Stimulated activated CD4-positive, alpha-beta T cell treated with anti-CD3 and anti-CD28 coated beads, TNF-alpha, amount 100 ng/mL, for 24 hours (primary cell): ENCODE results near the gene SYCP3.
"Not testable (repeated sequence)": the region's sequence is repeated elsewhere in the genome, so short reads cannot be mapped to it uniquely, and the experiment has no call there.

Experiments
- DNase-seq, 3 experiments: peaks; one replicate each; pipeline ENCODE4 v3.0.0-alpha.2; 2020; ENCODE audit warnings: low read depth in 3 of 3

SYCP3 gene

DNA sequence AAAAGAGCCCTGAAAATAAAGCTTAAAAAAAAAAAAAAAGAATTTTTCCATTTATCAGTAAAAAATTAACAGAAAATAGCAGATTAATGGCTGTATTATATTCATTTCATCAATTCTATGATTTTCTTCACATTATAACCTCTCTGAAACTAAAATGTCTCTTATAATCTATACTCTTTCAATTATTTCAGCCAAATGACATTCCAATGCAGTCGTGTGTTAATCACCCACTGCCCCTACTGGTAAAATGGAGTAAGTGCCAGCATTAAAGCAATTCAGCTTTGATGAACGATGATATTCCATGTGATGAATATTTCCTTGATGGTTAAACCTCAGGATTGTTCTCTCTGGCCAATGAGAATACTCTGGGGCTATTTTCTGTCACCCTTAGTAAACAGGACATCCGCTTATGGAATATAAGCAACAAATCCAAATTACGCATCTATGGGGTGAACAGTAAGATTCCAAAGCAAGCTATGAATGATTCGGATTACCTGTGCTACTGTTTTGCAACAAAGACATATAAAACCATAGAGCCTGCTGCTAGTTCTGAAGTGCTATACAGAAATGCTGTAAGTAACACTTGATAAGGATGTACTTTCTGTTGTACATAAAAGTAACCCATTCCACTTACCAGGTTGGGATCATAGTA is 20.3 kb upstream of the SYCP3 start:
- DNase-seq, result no peak

DNA sequence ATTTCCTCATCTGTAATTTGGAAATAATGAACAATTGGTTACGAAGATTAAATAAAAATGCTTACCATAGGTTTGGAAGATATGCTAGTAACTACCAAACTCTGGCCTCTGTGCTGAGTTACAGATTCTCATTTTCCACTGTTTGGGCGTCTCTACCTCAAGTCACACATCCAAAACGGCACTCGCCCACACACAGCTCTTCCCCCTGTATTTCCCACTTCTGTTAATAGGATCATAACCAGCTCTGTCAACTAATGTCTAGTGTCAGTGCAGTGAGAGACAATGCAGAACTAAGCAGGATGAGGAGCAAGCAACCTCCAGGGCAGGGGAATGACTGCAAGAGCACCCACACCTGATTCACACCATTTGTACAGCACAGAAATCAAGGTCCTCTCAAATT is 10.9 kb upstream of the SYCP3 start:
- no peak for DNase-seq

DNA sequence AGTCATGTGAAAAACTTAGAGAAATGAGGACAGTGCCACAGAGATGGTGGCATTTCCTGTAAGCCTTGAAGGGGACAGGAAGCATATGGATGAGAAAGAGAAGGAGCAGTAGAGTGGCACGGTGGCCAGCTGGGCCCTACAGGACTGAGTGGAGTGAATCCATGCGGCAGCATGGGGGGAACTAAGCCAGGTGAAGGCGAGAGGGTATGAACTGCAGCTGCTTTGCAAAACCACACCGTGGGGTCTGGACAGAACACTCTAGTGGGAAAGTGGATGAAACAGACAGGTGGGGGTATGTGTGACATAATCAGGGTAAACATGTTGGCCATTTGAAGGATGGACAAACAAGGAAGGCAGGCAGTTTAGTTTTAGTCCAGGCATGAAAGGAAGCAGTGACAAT is 10.4 kb upstream of the SYCP3 start:
- DNase-seq, result no peak

DNA sequence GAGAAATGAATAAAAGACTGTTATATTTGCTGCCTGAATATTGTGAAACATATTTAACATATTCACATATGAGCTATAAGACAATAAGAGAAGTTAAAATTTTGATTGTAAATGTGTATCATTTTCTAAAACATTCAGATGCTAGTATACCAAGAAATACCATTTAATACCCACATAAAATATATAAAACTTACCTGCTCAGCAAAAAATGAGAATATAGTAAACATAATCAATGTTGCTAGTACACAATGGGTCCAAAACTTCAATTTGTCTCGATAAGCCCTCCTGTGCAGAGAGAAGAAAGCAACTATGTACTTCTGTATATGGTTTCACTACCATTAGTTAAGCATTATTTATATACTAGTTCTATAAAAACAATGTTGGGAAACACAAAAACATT is 9.6 kb upstream of the SYCP3 start:
- DNase-seq, result no peak

DNA sequence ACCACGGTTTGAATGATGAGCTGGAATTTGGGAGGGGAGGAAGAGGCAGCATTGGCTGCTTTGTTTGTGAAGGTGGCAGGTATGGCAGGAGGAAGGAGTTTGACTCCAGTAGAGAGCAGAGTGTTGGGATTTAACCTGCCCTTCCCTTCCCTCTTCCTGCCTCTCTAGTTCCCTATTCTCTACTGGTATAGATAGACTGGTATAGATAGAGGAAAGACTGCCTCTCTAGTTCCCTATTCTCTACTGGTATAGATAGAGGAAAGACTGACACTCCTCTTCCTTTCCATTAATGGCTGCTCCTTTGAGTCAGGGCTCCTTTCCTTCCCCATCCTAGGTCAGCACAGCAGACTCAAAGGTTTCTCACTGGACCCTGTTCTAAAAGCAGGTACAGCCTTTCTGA is 8.4 kb upstream of the SYCP3 start:
- no peak for DNase-seq

DNA sequence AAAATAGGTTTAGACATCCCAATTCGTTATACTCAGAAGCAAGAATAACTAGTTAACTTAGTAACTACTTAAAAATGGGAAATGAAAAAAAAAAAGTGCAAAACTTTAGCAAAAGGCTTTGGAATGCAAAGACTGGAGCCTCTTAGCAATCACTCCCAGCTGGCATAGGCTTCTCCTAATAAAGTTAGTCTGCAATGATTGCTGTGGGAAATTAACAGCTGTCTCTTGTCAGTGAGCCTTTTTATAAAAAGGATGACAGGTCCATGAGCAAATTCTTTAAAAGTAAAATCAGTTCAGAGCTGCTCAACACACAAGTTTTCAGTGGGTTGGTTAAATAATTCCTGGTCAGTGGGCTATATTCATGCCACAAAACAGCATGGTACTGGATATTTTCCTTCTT is 7.4 kb upstream of the SYCP3 start:
- DNase-seq, result no peak

DNA sequence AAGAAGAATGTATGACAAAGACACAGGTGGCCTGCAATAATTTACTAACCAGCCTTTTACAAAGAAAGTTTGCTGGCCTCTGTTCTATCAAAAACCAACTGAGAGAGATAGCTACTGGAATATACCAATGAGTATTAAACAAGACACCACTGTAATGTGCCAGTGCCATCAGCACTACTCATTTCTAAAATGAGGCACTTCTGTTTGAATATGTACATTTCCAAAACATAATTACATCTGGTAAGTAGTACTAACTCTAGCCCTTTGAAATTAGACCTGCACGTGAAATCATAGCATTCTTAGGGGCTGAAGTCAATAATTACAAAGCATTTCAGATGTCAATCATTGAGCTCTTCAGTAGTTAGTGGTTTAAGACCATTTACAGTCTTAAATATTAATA is 6.9 kb upstream of the SYCP3 start:
- DNase-seq, result no peak

DNA sequence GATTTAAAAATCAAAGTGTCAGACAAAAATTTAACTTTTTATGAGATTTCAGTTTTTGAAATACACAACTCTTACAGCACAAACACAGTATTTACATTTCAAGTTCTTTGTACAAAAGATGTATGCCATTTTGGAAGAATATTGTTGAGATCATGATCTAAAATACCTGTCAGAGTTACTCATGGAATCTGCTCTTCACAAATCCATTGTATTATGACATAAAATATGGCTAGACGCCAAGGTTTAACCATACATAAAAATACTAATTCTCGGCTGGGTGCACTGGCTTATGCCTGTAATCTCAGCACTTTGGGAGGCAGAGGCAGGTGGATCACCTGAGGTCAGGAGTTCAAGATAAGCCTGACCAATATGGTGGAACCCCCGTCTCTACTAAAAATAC is 6.2 kb upstream of the SYCP3 start:
- no peak for DNase-seq

DNA sequence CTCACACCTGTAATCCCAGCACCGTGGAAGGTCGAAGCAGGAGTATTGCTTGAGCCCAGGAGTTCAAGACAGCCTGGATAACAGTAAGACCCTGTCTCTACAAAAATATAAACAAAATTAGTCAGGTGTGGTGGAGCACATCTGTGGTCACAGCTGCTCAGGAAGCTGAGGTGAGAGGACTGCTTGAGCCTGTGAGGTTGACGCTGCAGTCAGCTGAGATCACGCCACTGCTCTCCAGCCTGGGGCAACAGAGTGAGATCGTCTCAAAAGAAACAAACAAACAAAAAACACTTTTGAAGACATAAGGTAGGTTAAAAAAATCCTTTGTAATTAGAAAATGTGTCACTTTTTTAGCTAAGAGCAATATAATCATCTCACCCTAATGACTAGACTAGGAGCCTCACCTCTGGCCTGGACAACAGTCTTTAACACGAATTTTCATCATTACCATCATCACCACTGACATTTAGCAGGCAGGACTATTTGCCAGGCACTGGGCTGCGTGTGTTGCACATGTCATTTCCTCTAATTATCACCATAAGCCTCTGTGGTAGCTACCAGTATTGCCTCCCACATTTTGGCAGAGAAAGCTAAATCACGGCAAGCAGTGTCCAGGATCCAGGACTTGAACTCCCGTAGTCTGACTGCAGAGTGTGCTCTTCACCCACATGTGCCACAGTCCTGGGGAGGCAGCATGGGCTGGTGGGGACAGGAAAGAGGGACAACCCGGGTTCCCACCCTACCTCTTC is 4.6 kb upstream of the SYCP3 start:
- no peak for DNase-seq

DNA sequence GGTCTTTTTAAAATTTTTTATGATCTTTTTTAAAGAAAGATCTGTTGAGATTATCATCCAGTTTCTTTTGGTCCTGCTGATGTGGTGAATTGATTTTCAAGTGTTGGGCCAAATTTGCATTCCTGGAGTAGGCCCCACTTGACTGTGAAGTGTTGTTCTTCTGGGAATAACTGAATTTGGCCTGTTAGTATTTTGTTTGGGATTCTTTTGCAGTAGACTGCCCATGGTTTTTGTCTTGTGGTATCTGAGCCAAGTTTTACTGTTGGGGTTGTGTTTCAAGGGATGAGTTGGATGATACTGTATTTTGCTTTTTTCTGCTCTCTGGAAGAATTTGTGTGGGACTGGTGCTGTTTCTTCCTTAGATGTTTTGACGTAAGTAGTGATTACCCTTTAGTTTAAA is 4.0 kb upstream of the SYCP3 start:
- DNase-seq, result no peak

DNA sequence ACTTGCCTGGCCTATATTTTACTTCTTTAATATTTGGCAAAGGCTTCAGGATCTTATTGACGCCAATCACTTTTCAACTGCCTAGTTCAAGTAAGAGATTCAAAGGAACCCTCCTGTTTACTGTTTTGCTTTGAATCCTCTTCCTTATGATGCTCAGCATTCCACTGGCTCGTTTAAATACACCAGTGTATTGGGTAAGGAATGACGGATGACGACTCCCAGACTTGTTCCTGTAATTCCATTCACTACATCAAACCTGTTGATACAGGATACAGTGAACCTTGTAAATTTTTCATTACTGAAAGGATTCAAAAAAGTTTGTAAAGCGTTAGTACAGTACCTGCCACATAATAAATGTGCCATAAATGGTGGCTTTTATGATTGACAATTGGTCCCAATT is 1.7 kb upstream of the SYCP3 start:
- no peak for DNase-seq

DNA sequence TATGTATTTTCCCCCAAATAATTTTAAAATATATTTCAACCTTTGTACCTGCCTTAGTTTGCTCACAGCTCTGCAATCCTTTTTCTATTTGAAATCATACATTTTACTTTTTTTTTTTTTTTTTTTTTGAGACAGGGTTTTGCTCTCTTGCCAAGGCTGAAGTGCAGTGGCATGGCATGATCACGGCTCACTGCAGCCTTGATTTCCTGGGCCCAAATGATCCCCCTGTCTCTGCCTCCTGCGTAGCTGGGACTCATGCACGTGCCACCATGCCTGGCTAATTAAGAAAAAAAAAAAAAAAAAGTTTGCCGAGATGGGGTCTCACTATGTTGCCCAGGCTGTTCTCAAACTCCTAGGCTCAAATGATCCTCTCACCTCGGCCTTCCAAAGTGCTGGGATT is 1.3 kb upstream of the SYCP3 start:
- DNase-seq, result no peak

DNA sequence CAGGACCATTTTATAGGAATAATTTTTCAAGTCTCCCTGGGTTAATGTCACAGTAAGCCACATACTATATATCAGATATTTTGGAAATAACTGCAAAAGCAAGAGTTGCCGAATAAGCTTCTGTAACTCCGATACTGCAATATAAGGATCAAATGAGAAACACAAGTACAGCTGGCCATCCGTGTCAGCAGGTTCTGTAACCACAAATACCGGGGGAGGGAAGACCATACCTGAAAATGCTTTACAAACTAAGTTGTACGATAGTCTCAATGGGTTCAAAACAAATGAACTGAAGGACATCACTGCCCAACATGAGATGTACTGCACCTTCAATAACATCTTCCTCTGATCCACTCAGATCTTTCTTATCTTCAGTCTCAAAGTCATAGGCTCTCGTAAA is 1.8 kb downstream of the SYCP3 start:
- no peak for DNase-seq

DNA sequence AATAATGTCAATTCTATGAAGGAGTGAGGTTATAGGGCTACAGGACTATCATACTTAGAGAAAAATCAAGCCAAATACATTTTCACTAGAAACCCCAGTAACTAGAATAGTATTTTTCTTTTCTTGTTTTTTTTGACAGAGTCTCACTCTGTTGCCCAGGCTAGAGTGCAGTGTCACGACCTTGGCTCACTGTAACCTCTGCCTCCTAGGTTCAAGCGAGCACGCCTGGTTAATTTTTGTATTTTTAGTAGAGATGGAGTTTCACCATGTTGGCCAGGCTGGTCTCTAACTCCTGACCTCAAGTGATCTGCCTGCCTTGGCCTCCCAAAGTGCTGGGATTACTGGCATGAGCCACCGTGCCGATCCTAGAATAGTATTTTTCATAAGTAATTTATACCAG is 4.8 kb downstream of the SYCP3 start:
- not testable (repeated sequence) for DNase-seq

DNA sequence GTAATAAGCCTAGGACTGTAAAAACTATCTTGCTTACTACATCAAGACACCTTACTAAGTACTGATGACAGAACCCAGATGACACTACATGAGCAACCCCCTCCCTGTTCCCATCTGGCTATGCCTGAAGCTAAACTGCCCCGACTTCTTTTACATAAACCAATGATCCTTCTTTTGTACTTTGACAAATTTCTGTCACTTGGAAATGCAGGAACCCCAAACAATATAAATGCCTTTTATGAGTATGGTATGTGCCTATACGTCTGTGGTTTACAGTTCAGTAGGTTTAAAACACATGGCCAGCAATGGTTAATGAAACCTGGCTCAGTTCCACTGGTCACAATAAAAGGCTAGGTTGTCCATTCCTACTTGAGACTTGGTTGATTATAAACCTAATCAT is 6.1 kb downstream of the SYCP3 start:
- DNase-seq, result no peak

DNA sequence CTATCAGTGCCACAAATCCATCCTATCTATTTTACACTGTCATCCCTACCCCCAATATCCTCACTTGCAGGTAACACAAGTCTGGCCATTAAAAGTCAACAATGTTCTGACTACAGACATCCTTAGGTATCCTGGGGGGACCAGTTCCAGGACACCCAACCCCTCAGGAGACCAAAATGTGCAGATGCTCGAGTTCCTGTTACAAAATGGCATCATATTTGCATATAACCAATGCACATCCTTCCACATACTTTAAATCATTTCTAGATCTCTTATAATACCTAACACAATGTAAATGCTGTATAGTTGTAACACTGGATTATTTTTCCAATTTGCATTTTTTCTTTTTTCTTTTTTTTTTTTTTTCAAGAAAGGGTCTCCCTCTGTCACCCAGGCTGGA is 6.9 kb downstream of the SYCP3 start:
- no peak for DNase-seq

DNA sequence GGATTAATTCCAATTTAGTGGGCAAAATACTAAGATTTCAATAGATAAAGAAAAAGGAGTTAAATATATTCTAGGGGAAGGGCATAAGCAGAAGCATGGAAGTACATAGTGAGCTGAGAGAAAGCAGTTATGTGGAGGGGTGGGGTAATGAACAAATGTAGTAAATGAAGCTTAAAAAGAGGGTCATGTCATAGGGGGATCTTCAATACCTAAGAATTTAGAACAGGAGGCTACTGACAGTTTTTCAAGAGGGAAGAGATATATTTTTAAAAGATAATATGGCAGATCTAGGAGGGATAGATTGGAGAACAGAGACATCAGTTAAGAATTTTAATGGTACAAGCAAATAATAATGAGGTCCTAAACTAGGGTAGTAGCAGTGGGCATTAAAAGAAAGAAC is 9.4 kb downstream of the SYCP3 start:
- DNase-seq, result no peak

DNA sequence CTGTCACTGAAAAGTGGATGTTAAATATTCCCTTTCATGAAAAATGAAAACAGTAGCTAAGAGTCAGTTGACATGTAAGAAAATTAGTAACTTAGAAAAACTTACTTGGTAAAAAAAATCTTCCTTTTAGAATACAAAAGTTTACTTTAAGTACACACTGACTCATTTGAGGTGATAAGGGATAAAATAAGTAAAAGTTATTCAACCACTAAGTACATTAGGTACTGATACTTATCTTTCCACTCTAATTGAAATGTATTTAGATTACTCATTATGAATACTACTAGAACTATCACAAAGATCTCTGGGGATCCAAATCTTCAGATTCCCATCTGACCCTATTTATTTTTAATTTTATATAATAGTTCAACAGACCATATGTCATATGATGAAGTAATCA is 12.2 kb downstream of the SYCP3 start:
- DNase-seq, result no peak

DNA sequence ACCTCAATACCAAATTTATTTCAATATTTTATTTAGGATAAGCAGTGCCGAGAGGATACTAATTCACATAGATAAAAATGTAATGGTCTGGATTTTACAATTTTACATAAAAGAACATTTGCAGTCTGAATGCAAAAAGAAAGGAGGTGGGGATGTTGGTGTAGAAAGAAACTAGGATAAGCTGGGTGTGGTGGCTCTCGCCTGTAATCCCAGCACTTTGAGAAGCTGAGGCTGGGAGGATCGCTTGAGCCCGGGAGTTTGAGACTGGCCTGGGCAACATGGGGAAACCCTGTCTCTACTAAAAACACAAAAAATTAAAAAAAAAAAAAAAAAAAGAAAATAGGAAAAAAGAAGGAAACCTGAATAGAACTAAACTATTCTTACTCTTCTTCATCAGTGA is 16.9 kb downstream of the SYCP3 start:
- DNase-seq, result no peak

DNA sequence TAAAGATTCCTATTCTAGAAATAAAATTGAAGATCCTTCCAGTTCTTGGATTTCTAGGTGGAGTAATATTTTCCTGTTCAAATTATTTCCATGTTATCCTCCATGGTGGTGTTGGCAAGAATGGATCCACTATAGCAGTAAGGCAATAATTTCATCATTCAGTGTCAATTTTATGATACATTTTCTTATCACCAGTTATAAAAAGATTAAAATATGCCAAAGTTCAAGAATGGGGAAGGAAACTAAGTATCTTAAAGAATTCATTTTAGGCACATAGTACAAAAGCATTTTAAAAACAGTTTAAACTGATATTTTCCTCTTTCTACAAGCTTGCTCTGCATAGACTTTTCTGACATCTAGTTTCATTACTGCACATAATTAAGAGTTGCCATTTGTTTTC is 19.1 kb downstream of the SYCP3 start:
- no peak for DNase-seq

DNA sequence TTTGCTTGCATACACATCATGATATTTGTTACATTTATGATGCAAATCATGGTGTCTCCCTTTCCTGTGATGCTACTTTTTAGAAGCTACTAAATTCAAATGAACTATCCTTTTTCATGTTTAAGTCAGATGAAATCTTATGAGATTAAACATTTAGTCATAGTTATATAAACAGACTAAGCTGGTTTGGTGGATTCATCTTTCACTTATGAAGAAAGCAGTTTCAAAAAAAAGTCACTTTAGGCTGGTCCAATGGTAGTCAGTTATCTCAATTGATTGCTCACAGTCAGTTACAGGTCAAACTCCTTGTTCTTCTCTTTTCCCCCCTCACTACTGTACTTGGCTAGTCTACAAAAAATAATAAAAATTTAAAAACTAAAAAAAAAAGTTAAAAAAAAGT is 19.7 kb downstream of the SYCP3 start:
- DNase-seq, result no peak

DNA sequence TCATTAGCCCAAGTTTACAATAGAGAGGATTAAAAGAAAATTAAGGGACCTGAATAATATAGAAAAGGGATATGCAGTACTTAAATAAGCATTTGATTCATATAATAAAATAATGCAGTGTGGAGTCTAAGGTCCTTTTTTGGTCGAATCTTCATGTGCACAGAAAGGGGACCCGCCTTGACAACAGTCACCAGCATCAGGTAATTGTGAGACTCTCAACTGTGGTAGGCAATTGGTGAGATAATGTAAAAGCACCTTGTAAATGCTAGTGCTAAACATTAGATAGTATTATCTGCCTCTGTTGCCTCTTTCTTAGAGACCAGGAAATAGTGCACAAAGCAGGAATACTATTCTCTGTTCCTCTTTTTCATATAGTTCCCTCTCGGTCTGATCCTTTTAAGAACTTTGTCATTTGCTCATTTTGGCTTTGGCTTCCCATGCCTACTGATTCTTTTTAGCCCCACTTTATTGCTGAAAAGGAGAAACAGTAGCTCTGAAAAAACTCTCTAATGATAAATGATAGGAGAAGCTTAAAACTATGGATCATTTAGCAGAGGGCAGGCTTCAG is 24.3 kb downstream of the SYCP3 start:
- no peak for DNase-seq

DNA sequence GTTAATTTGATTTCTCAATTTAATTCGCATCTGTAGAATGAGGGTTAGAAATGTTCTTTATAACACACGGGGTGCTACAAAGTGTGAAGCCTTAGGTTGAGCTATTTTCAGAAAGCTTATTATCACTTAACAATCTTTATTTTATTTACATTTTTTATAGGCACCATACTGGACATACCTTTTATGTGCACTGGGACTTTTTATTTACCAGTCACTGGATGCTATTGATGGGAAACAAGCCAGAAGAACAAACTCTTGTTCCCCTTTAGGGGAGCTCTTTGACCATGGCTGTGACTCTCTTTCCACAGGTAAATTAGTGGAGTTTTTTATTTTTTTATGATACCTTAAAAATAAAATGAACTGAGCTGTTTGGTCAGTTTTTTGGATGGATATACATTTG is 25.3 kb downstream of the SYCP3 start:
- no peak for DNase-seq
